ENCODE measurements around the gene SUN2. TPM values are rescaled to one million over a fixed set of nuclear protein-coding genes. Genes with fewer than 3 reads are reported as not detected.

The SUN2 gene
- total and polyA plus RNA-seq, 2 of the 13 experiments (the other 11 are each of a cell fraction or from before 2014, with no cell fraction given): 45.6 to 56.6 TPM

DNA sequence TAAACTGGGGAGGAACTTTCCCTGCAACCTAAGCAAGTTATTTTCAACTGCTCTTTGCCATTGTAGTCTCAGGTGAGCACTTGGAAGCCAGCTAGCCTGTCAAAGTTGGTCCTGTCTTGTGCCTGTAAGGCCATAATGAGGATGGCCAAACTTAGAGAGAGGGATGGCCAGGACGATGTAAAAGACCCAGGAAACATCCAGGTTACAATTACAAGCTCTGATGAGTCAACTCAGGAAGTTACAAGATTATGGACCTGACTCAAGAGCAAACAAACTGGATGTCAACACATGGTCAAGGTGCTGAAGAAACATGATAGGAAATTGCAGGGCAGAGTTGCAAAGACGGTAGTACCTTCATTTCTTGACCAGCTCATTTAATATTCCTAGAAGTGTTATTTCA lies 48.5 kb downstream of the SUN2 start (continued):
- TF ChIP-seq ZNF83 (CRISPR knock-in tag; IDR thresholded peaks at IDR 0.05; ENCODE audit: borderline replicate concordance): no peak
- 0 out of 2 replicates have a peak, but pooled peaks have one; percentile 31 for TF ChIP-seq ERF (CRISPR knock-in tag; IDR thresholded peaks at IDR 0.05)
- TF ChIP-seq, protein P1, sequence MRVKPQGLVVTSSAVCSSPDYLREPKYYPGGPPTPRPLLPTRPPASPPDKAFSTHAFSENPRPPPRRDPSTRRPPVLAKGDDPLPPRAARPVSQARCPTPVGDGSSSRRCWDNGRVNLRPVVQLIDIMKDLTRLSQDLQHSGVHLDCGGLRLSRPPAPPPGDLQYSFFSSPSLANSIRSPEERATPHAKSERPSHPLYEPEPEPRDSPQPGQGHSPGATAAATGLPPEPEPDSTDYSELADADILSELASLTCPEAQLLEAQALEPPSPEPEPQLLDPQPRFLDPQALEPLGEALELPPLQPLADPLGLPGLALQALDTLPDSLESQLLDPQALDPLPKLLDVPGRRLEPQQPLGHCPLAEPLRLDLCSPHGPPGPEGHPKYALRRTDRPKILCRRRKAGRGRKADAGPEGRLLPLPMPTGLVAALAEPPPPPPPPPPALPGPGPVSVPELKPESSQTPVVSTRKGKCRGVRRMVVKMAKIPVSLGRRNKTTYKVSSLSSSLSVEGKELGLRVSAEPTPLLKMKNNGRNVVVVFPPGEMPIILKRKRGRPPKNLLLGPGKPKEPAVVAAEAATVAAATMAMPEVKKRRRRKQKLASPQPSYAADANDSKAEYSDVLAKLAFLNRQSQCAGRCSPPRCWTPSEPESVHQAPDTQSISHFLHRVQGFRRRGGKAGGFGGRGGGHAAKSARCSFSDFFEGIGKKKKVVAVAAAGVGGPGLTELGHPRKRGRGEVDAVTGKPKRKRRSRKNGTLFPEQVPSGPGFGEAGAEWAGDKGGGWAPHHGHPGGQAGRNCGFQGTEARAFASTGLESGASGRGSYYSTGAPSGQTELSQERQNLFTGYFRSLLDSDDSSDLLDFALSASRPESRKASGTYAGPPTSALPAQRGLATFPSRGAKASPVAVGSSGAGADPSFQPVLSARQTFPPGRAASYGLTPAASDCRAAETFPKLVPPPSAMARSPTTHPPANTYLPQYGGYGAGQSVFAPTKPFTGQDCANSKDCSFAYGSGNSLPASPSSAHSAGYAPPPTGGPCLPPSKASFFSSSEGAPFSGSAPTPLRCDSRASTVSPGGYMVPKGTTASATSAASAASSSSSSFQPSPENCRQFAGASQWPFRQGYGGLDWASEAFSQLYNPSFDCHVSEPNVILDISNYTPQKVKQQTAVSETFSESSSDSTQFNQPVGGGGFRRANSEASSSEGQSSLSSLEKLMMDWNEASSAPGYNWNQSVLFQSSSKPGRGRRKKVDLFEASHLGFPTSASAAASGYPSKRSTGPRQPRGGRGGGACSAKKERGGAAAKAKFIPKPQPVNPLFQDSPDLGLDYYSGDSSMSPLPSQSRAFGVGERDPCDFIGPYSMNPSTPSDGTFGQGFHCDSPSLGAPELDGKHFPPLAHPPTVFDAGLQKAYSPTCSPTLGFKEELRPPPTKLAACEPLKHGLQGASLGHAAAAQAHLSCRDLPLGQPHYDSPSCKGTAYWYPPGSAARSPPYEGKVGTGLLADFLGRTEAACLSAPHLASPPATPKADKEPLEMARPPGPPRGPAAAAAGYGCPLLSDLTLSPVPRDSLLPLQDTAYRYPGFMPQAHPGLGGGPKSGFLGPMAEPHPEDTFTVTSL (CRISPR knock-in tag; IDR thresholded peaks at IDR 0.05; ENCODE audit: borderline replicate concordance): peak; percentile 77
- peak; percentile 91; the same call in 1 of the 3 replicates for TF ChIP-seq MXI1 (IDR thresholded peaks at IDR 0.05; ENCODE audit: borderline replicate concordance, low read depth, low read length)
- 0 out of 2 replicates have a peak, but pooled peaks have one; percentile 47 for TF ChIP-seq KDM1A (CRISPR knock-in tag; IDR thresholded peaks at IDR 0.05)
- no peak for TF ChIP-seq ZSCAN22 (CRISPR knock-in tag; IDR thresholded peaks at IDR 0.05)
- no peak for TF ChIP-seq GABPA (IDR thresholded peaks at IDR 0.05; ENCODE audit: low read depth, low read length)
- TF ChIP-seq GABPA (CRISPR knock-in tag; IDR thresholded peaks at IDR 0.05; ENCODE audit: low read depth): peak; percentile 60; the same call in 1 of the 2 replicates
- TF ChIP-seq IKZF4 (CRISPR knock-in tag; IDR thresholded peaks at IDR 0.05; ENCODE audit: borderline replicate concordance, low read depth, not compliant biosample characterization): no peak
- no peak for TF ChIP-seq HCFC1 (IDR thresholded peaks at IDR 0.05; ENCODE audit: low read depth, low read length)
- no peak for TF ChIP-seq SRY (CRISPR knock-in tag; IDR thresholded peaks at IDR 0.05)
- peak; percentile 60 for TF ChIP-seq HDAC1 (CRISPR knock-in tag; IDR thresholded peaks at IDR 0.05)
- TF ChIP-seq ZNF660 (CRISPR knock-in tag; IDR thresholded peaks at IDR 0.05; ENCODE audit: borderline replicate concordance, low read depth): no peak
- TF ChIP-seq, protein P2, sequence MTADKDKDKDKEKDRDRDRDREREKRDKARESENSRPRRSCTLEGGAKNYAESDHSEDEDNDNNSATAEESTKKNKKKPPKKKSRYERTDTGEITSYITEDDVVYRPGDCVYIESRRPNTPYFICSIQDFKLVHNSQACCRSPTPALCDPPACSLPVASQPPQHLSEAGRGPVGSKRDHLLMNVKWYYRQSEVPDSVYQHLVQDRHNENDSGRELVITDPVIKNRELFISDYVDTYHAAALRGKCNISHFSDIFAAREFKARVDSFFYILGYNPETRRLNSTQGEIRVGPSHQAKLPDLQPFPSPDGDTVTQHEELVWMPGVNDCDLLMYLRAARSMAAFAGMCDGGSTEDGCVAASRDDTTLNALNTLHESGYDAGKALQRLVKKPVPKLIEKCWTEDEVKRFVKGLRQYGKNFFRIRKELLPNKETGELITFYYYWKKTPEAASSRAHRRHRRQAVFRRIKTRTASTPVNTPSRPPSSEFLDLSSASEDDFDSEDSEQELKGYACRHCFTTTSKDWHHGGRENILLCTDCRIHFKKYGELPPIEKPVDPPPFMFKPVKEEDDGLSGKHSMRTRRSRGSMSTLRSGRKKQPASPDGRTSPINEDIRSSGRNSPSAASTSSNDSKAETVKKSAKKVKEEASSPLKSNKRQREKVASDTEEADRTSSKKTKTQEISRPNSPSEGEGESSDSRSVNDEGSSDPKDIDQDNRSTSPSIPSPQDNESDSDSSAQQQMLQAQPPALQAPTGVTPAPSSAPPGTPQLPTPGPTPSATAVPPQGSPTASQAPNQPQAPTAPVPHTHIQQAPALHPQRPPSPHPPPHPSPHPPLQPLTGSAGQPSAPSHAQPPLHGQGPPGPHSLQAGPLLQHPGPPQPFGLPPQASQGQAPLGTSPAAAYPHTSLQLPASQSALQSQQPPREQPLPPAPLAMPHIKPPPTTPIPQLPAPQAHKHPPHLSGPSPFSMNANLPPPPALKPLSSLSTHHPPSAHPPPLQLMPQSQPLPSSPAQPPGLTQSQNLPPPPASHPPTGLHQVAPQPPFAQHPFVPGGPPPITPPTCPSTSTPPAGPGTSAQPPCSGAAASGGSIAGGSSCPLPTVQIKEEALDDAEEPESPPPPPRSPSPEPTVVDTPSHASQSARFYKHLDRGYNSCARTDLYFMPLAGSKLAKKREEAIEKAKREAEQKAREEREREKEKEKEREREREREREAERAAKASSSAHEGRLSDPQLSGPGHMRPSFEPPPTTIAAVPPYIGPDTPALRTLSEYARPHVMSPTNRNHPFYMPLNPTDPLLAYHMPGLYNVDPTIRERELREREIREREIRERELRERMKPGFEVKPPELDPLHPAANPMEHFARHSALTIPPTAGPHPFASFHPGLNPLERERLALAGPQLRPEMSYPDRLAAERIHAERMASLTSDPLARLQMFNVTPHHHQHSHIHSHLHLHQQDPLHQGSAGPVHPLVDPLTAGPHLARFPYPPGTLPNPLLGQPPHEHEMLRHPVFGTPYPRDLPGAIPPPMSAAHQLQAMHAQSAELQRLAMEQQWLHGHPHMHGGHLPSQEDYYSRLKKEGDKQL (CRISPR knock-in tag; IDR thresholded peaks at IDR 0.05; ENCODE audit: low read depth): 0 out of 2 replicates have a peak, but pooled peaks have one; percentile 21
- TF ChIP-seq JUND (CRISPR knock-in tag; IDR thresholded peaks at IDR 0.05): peak; percentile 87

Data from HepG2 (cell line).